H1 (cell line): ENCODE results near the gene FOXJ2. TPM values are rescaled to one million over a fixed set of nuclear protein-coding genes. Genes with fewer than 3 reads are reported as not detected.

Experiments used
- CTCF ChIA-PET: fragments of 300-600 bp; sonication (Branson Sonifier 250); formaldehyde crosslinking; loops from one replicate; lab custom pipeline; 2021; ENCODE audit not compliant: partially characterized antibody; lab: Charles Lee
- POLR2A ChIA-PET: fragments of 300-600 bp; sonication (Branson Sonifier 250); formaldehyde crosslinking; loops from one replicate; lab custom pipeline; 2021; ENCODE audit warnings: inconsistent platforms; ENCODE audit not compliant: partially characterized antibody; lab: Charles Lee
- DNase-seq, 2 experiments: peaks; one replicate each; pipeline versions ENCODE4 v3.0.0 to v3.0.0-alpha.2; 2010 to 2022; ENCODE audit warnings: low spot score in 2 of 2, low read depth in 1 of 2, mixed read lengths in 1 of 2
- FAIRE-seq: peaks from 2 replicates; lab custom pipeline; 2011; peaks lifted over from hg19 to GRCh38; lab: Jason Lieb, UNC
- H2AFZ ChIP-seq: 2 replicates; pipeline ENCODE4 v1.8.1; 2012; ENCODE audit warnings: low read length, inconsistent platforms
- H2AK5ac ChIP-seq: 2 replicates; pipeline ENCODE4 v1.6.1; 2013; ENCODE audit warnings: low read depth, low read length
- H2BK120ac ChIP-seq: replicated peaks from 2 replicates; pipeline ENCODE3; 2013; ENCODE audit warnings: low read depth, low read length, inconsistent platforms
- H2BK12ac ChIP-seq: 2 replicates; pipeline ENCODE4 v1.6.1; 2013; ENCODE audit warnings: low read depth, low read length
- H2BK15ac ChIP-seq: 2 replicates; pipeline ENCODE4 v1.6.1; 2013; ENCODE audit warnings: low read length
- H2BK20ac ChIP-seq: 2 replicates; pipeline ENCODE4 v1.6.1; 2013; ENCODE audit warnings: low read length
- H2BK5ac ChIP-seq: 2 replicates; pipeline ENCODE4 v1.6.1; 2013; ENCODE audit warnings: low read depth, low read length
- H3K14ac ChIP-seq: 2 replicates; pipeline ENCODE4 v1.6.1; 2013; ENCODE audit warnings: inconsistent platforms; ENCODE audit not compliant: insufficient read length
- H3K18ac ChIP-seq: 2 replicates; pipeline ENCODE4 v1.6.1; 2013; ENCODE audit warnings: low read length; ENCODE audit errors: extremely low read depth
- H3K23ac ChIP-seq: 2 replicates; pipeline ENCODE4 v1.6.1; 2013; ENCODE audit warnings: inconsistent platforms; ENCODE audit not compliant: insufficient read length
- H3K23me2 ChIP-seq: 2 replicates; pipeline ENCODE4 v1.6.1; 2013; ENCODE audit warnings: low read depth, low read length
- H3K27ac ChIP-seq: 2 replicates; pipeline ENCODE4 v1.6.1; 2011; ENCODE audit warnings: low read depth, low read length, inconsistent platforms
- H3K27me3 ChIP-seq, 4 experiments: replicated peaks in 1 of 4; 1 replicate in 1 of 4; 2 replicates in 3 of 4; pipeline versions ENCODE4 v1.6.1 to v1.8.1; 2011 to 2013; ENCODE audit warnings: low read length in 3 of 4, mild to moderate bottlenecking in 3 of 4, inconsistent platforms in 2 of 4, mixed read lengths in 2 of 4, moderate library complexity in 1 of 4; ENCODE audit not compliant: control insufficient read depth in 3 of 4, insufficient read depth in 3 of 4; ENCODE audit errors: extremely low read depth in 1 of 4
- H3K36me3 ChIP-seq, 4 experiments: 2 replicates each; pipeline versions ENCODE4 v1.6.1 to v1.8.1; 2011 to 2013; ENCODE audit warnings: mild to moderate bottlenecking in 4 of 4, low read length in 3 of 4, moderate library complexity in 2 of 4, control low read depth in 1 of 4, inconsistent platforms in 1 of 4; ENCODE audit not compliant: insufficient read depth in 4 of 4, control insufficient read depth in 2 of 4
- H3K4ac ChIP-seq: replicated peaks from 2 replicates; pipeline ENCODE3; 2013; ENCODE audit warnings: low read length, low read depth, mixed read lengths, inconsistent platforms; ENCODE audit not compliant: insufficient read length
- H3K4me1 ChIP-seq, 4 experiments: replicated peaks in 1 of 4; 1 replicate in 1 of 4; 2 replicates in 3 of 4; pipeline versions ENCODE4 v1.6.1 to v1.8.1; 2011 to 2013; ENCODE audit warnings: low read length in 3 of 4, inconsistent platforms in 2 of 4, mixed read lengths in 1 of 4; ENCODE audit not compliant: insufficient read depth in 4 of 4, control insufficient read depth in 3 of 4
- H3K4me2 ChIP-seq, 2 experiments: 2 replicates each; pipeline versions ENCODE4 v1.6.1 to v1.8.1; 2011 to 2013; ENCODE audit warnings: low read depth in 2 of 2, low read length in 2 of 2, control low read depth in 1 of 2, inconsistent platforms in 1 of 2, mild to moderate bottlenecking in 1 of 2; ENCODE audit not compliant: insufficient read depth in 1 of 2
- H3K4me3 ChIP-seq, 4 experiments: fragments of 200-600, 300-600 bp in 1 of 4; sonication (generic), shearing (Covaris generic), sonication (Bioruptor Twin) in 1 of 4; 2 replicates each; pipeline versions ENCODE4 v1.5.1 to v1.8.1; 2011 to 2016; ENCODE audit warnings: low read length in 4 of 4, low read depth in 3 of 4, control low read depth in 2 of 4, inconsistent platforms in 2 of 4, mild to moderate bottlenecking in 2 of 4, mixed read lengths in 1 of 4, moderate library complexity in 1 of 4; ENCODE audit not compliant: insufficient read depth in 2 of 4; ENCODE audit errors: extremely low read depth in 1 of 4
- H3K56ac ChIP-seq: replicated peaks from 2 replicates; pipeline ENCODE3; 2013; ENCODE audit warnings: low read depth, mild to moderate bottlenecking, mixed read lengths, low read length, inconsistent platforms; ENCODE audit not compliant: insufficient read length
- H3K79me1 ChIP-seq: 2 replicates; pipeline ENCODE4 v1.6.1; 2013; ENCODE audit warnings: low read depth, low read length, control low read depth
- H3K79me2 ChIP-seq, 2 experiments: 2 replicates each; pipeline versions ENCODE4 v1.6.1 to v1.8.1; 2012 to 2013; ENCODE audit warnings: low read length in 2 of 2, mild to moderate bottlenecking in 2 of 2, inconsistent platforms in 1 of 2; ENCODE audit not compliant: insufficient read depth in 2 of 2, control insufficient read depth in 1 of 2
- H3K9ac ChIP-seq, 4 experiments: replicated peaks in 1 of 4; 1 replicate in 1 of 4; 2 replicates in 3 of 4; pipeline versions ENCODE4 v1.6.1 to v1.8.1; 2011 to 2013; ENCODE audit warnings: low read depth in 3 of 4, low read length in 3 of 4, control low read depth in 2 of 4, mild to moderate bottlenecking in 2 of 4, moderate library complexity in 2 of 4, inconsistent platforms in 1 of 4; ENCODE audit errors: extremely low read depth in 1 of 4
- H3K9me3 ChIP-seq, 2 experiments: 2 replicates each; pipeline versions ENCODE4 v1.6.1 to v1.8.1; 2012 to 2013; ENCODE audit warnings: mild to moderate bottlenecking in 2 of 2, moderate library complexity in 2 of 2, control low read depth in 1 of 2, inconsistent platforms in 1 of 2, low read depth in 1 of 2, low read length in 1 of 2, mixed read lengths in 1 of 2; ENCODE audit not compliant: insufficient read depth in 2 of 2
- H4K20me1 ChIP-seq, 2 experiments: replicated peaks in 1 of 2; 2 replicates each; pipeline versions ENCODE3 to v1.8.1; 2011 to 2013; ENCODE audit warnings: inconsistent platforms in 2 of 2, low read length in 2 of 2, mild to moderate bottlenecking in 1 of 2; ENCODE audit not compliant: insufficient read depth in 2 of 2, control insufficient read depth in 1 of 2
- H4K5ac ChIP-seq: 2 replicates; pipeline ENCODE4 v1.6.1; 2013; ENCODE audit warnings: low read length, low read depth, mixed read lengths, inconsistent platforms; ENCODE audit not compliant: insufficient read length
- H4K8ac ChIP-seq: 2 replicates; pipeline ENCODE4 v1.8.0; 2013; ENCODE audit warnings: mild to moderate bottlenecking, moderate library complexity, low read length, inconsistent platforms; ENCODE audit not compliant: insufficient read depth; ENCODE audit errors: extremely low read depth
- H4K91ac ChIP-seq: replicated peaks from 2 replicates; pipeline ENCODE3; 2013; ENCODE audit warnings: low read length, mixed read lengths, inconsistent platforms; ENCODE audit not compliant: insufficient read length
- ASH2L ChIP-seq: fragments of 200-600, 300-600 bp; sonication (generic); IDR thresholded peaks from one replicate; pipeline ENCODE4 v1.7.1; 2017; ENCODE audit warnings: low read length
- BCL11A ChIP-seq, 2 experiments: IDR thresholded peaks; one replicate each; pipeline ENCODE4 v1.6.1; 2011; ENCODE audit warnings: low read depth in 2 of 2, low read length in 2 of 2, mild to moderate bottlenecking in 2 of 2
- CREB1 ChIP-seq: IDR thresholded peaks from 2 replicates; pipeline ENCODE4 v1.6.1; 2012; ENCODE audit warnings: inconsistent platforms
- FOSL1 ChIP-seq: IDR thresholded peaks from 2 replicates; pipeline ENCODE4 v1.6.1; 2011; ENCODE audit warnings: mild to moderate bottlenecking, low read depth, low read length, moderate library complexity; ENCODE audit not compliant: insufficient read depth
- JUN ChIP-seq: IDR thresholded peaks from 2 replicates; pipeline ENCODE4 v1.6.1; 2011; ENCODE audit warnings: low read depth, mild to moderate bottlenecking, improper control_type of control experiment, low read length
- RXRA ChIP-seq: IDR thresholded peaks from 2 replicates; pipeline ENCODE4 v1.6.1; 2011; ENCODE audit warnings: low read depth, mild to moderate bottlenecking, low read length, moderate library complexity; ENCODE audit not compliant: insufficient read depth
- SIRT6 ChIP-seq: IDR thresholded peaks from one replicate; pipeline ENCODE4 v1.7.1; 2012; ENCODE audit warnings: low read length, inconsistent platforms
- SP1 ChIP-seq: IDR thresholded peaks from 2 replicates; pipeline ENCODE4 v1.6.1; 2011; ENCODE audit warnings: low read depth, low read length
- TAF7 ChIP-seq: optimal IDR thresholded peaks from 2 replicates; pipeline ENCODE3; 2011; ENCODE audit warnings: low read depth, mild to moderate bottlenecking, inconsistent platforms, low read length, moderate library complexity, borderline replicate concordance
- YY1 ChIP-seq: IDR thresholded peaks from 2 replicates; pipeline ENCODE4 v1.6.1; 2011; ENCODE audit warnings: low read depth, mild to moderate bottlenecking, low read length
- ZNF274 ChIP-seq: IDR thresholded peaks from 2 replicates; pipeline ENCODE4 v1.7.0; 2012; ENCODE audit warnings: low read length, borderline replicate concordance; ENCODE audit errors: extremely low read depth
- whole genome bisulfite sequencing, 2 experiments: shearing (Covaris generic) in 1 of 2; methylation state at CpG; one replicate each; pipeline versions ENCODE4 v1.1.6 to v1.1.7; 2013 to 2015; ENCODE audit warnings: low lambda C conversion rate in 2 of 2, mixed read lengths in 2 of 2, inconsistent platforms in 1 of 2, low coverage in 1 of 2, missing lambda C conversion rate in 1 of 2; ENCODE audit not compliant: insufficient replicate concordance in 2 of 2, insufficient coverage in 1 of 2, insufficient read length in 1 of 2; ENCODE audit errors: extremely low coverage in 1 of 2, missing lambda C conversion rate in 1 of 2; 5-methylcytosine and 5-hydroxymethylcytosine counted together
- polyA plus RNA-seq, 7 experiments: library from polyadenylated mRNA; depleted of rRNA in 3 of 7; stranded (reverse) in 5 of 7; unstranded in 2 of 7; fragments of >200 nt in 5 of 7; fragments of 200-250 nt in 2 of 7; gene quantifications; 1 replicate in 5 of 7; 2 replicates in 1 of 7; 4 replicates in 1 of 7; pipeline versions ENCODE4 v1.2.1 to v1.2.3, GENCODE V29; 2011 to 2013; ENCODE audit warnings: missing spikeins in 2 of 7, mixed read lengths in 2 of 7
- total RNA-seq: library from RNA; stranded (reverse); fragmentation: NEBNext Ultra II Directional; extraction: Animal tissue kit (Norgen Biotek cat#: 25700); gene quantifications from 2 replicates; pipeline ENCODE4 v1.2.1, GENCODE V29; 2021
- TF ChIP-seq, protein P1 (sequence below): IDR thresholded peaks from 2 replicates; pipeline ENCODE4 v1.6.1; 2012; ENCODE audit warnings: inconsistent platforms

Gene FOXJ2
- total and polyA plus RNA-seq, 2 of the 8 experiments (the other 6 are each of a cell fraction or from before 2014, with no cell fraction given): 4.2 to 9.3 TPM

DNA sequence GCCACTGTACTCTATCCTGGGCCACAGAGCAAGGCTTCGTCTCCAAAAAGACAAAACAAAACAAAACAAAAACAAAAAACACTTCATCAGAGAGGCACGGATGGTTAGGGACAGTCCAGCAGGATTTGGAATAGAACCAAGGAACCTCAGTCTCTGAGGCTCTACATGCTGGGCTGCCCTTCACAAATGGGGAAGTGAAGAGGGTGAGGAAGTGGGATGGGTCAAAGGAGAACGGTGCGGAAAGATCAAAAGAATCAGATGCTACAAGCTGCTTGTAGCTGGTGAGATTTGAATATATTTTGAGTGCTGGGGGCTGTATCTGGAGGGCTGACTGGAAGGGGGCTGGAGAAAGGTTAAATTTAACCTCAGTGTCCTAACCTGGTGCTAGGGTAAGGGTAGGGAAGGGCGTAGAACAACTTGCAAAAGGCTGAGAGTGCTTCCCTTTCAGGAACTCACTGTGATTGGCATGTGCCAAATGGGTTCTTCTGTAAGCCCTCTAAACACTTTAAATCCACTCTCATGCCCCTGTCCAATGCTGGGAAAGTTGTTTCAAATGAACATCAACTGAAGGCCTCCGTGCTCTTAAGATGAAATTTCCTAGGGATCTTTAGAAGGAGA is 4.6 kb downstream of the FOXJ2 start:
- no peak overlapping the region for H2BK12ac ChIP-seq
- H2BK20ac ChIP-seq: peak overlapping the region; percentile 23; the same call in 1 of the 2 replicates
- DNase-seq: no peak
- no peak overlapping the region for H3K14ac ChIP-seq
- no peak overlapping the region for H3K9ac ChIP-seq
- H3K18ac ChIP-seq: no peak overlapping the region
- no peak for FAIRE-seq
- no peak overlapping the region for H4K91ac ChIP-seq
- H3K4me2 ChIP-seq: peak overlapping the region; percentile 84 to 98; a peak in 1 of 4 replicates
- H3K27ac ChIP-seq: no peak overlapping the region
- CTCF ChIA-PET: interaction anchor here (1.6 to 12.2 kb wide), 3 partner anchors 9 to 37 kb away, joined by 6 to 146 read pairs (median 17); no protein-coding TSS in a partner anchor
- peaks cover 0 to 21% of the 10 kb centered on the region in 2 experiments; a peak in 1 of 4 replicates for H3K79me2 ChIP-seq
- 45% methylated on average over 6 of the region's 6 CpGs; no CpG with 5 or more reads in 1 of the 2 experiments for WGBS, 2 experiments
- H3K4me3 ChIP-seq: no peak overlapping the region
- 0 out of 2 replicates have a peak overlapping the region, but pooled peaks have one; percentile 40 for H2BK15ac ChIP-seq
- H3K23ac ChIP-seq: no peak overlapping the region
- H3K56ac ChIP-seq: no peak overlapping the region
- H2AK5ac ChIP-seq: no peak overlapping the region
- H3K9me3 ChIP-seq: no peaks in the 10 kb centered on the region
- H3K79me1 ChIP-seq: peaks cover 5% of the 10 kb centered on the region; the same call in 1 of the 2 replicates
- H2AFZ ChIP-seq: no peak overlapping the region
- H4K5ac ChIP-seq: no peak overlapping the region
- H3K4ac ChIP-seq: no peak overlapping the region
- H3K27me3 ChIP-seq: no peaks in the 10 kb centered on the region
- no peaks in the 10 kb centered on the region for H4K20me1 ChIP-seq
- H2BK120ac ChIP-seq: no peak overlapping the region
- H4K8ac ChIP-seq: no peak overlapping the region
- POLR2A ChIA-PET: no interaction called here
- H3K23me2 ChIP-seq: peaks cover 20% of the 10 kb centered on the region
- peaks cover 0 to 6% (median 2%) of the 10 kb centered on the region in 4 experiments; a peak in 2 of 8 replicates for H3K36me3 ChIP-seq
- H3K4me1 ChIP-seq: peaks cover 21 to 37% (median 29%) of the 10 kb centered on the region in 4 experiments
- H2BK5ac ChIP-seq: no peak overlapping the region
- no peak for TF ChIP-seq ZNF274
- TF ChIP-seq SP1: no peak
- TF ChIP-seq, protein P1, sequence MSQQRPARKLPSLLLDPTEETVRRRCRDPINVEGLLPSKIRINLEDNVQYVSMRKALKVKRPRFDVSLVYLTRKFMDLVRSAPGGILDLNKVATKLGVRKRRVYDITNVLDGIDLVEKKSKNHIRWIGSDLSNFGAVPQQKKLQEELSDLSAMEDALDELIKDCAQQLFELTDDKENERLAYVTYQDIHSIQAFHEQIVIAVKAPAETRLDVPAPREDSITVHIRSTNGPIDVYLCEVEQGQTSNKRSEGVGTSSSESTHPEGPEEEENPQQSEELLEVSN: no peak
- TF ChIP-seq BCL11A (IDR thresholded peaks at IDR 0.05; ENCODE audit: low read depth in 2 of 2, low read length in 2 of 2): no peak
- no peak for TF ChIP-seq SIRT6
- no peak for TF ChIP-seq CREB1
- TF ChIP-seq FOSL1: no peak
- TF ChIP-seq TAF7: no peak
- TF ChIP-seq ASH2L: no peak
- no peak for TF ChIP-seq YY1
- no peak for TF ChIP-seq JUN
- no peak for TF ChIP-seq RXRA
